A673 (cell line): Measurements from ENCODE around the gene BRINP2.

ENCODE experiments used
- EZH2 ChIP-seq: fragments of 200-600 bp; sonication (generic); IDR thresholded peaks from 2 replicates; pipeline ENCODE4 v1.6.1; 2017; ENCODE audit warnings: borderline replicate concordance, low read depth, mild to moderate bottlenecking, mixed read lengths, antibody characterized with exemption, low read length; ENCODE audit not compliant: poor library complexity, severe bottlenecking
- TF ChIP-seq, protein P1 (sequence below): fragments of 300-800, 200-600 bp; sonication (generic); conservative IDR thresholded peaks from 2 replicates; pipeline ENCODE4 v1.5.1; 2017; ENCODE audit warnings: low read depth, mild to moderate bottlenecking, antibody characterized with exemption, low read length, moderate library complexity, mixed read lengths

DNA sequence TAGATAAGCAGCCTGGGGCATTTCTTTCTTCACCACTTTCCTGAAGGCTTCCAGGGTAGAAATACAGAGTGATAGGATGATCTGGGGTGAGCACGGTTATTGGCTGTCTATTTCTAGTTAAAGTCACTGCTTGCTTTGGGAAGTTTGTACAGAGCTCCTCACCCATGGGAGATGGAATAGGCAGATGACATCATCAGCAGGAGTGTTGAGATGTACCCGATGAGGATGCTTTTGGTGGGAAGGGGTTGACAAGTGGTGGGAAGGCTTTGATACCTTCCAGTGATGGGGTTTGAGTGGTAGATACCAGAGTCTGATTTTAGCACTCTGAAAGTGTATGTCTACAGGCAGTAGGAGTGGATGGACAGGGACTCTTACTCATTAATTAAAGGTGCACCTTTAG lies 112.6 kb downstream of the BRINP2 start:
- TF ChIP-seq, protein P1, sequence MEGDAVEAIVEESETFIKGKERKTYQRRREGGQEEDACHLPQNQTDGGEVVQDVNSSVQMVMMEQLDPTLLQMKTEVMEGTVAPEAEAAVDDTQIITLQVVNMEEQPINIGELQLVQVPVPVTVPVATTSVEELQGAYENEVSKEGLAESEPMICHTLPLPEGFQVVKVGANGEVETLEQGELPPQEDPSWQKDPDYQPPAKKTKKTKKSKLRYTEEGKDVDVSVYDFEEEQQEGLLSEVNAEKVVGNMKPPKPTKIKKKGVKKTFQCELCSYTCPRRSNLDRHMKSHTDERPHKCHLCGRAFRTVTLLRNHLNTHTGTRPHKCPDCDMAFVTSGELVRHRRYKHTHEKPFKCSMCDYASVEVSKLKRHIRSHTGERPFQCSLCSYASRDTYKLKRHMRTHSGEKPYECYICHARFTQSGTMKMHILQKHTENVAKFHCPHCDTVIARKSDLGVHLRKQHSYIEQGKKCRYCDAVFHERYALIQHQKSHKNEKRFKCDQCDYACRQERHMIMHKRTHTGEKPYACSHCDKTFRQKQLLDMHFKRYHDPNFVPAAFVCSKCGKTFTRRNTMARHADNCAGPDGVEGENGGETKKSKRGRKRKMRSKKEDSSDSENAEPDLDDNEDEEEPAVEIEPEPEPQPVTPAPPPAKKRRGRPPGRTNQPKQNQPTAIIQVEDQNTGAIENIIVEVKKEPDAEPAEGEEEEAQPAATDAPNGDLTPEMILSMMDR, result no peak
- no peak for TF ChIP-seq EZH2
